B cell (primary cell): ENCODE measurements around the gene SLC35F3. TPM values are rescaled to one million over a fixed set of nuclear protein-coding genes. Genes with fewer than 3 reads are reported as not detected.

Experiments used
- ATAC-seq: fragments of 200-7000 bp; cut with Tn5 transposase; one replicate; pipeline ENCODE4 v1.10.0; 2021; ENCODE audit warnings: low read depth, mild to moderate bottlenecking, moderate number of reproducible peaks, moderate library complexity
- CTCF ChIA-PET: fragments of 350-600 bp; sonication (Branson Sonifier 250); formaldehyde crosslinking; loops from one replicate; lab custom pipeline; 2021; ENCODE audit warnings: antibody characterized with exemption, inconsistent platforms; lab: Charles Lee
- POLR2A ChIA-PET: fragments of 350-600 bp; sonication (Branson Sonifier 250); formaldehyde crosslinking; loops from one replicate; lab custom pipeline; 2021; ENCODE audit warnings: antibody characterized with exemption; lab: Charles Lee
- DNase-seq: peaks from one replicate; pipeline ENCODE4 v3.0.0; 2013
- H2AFZ ChIP-seq: 2 replicates; pipeline ENCODE4 v1.6.1; 2012; ENCODE audit warnings: mild to moderate bottlenecking, low read depth, low read length; ENCODE audit not compliant: insufficient read depth, poor library complexity, severe bottlenecking
- H3K27ac ChIP-seq, 2 donors: 1 replicate in 1 of 2; 2 replicates in 1 of 2; pipeline ENCODE4 v1.5.1; 2012 to 2013; ENCODE audit warnings: low read length in 2 of 2, mild to moderate bottlenecking in 2 of 2, moderate library complexity in 1 of 2
- H3K27me3 ChIP-seq, 4 experiments: fragments of 200-600 bp in 1 of 4; sonication (generic) in 1 of 4; replicated peaks in 1 of 4; 1 replicate in 2 of 4; 2 replicates in 2 of 4; pipeline versions ENCODE4 v1.6.1 to v1.7.0; 2013 to 2016; ENCODE audit warnings: low read length in 3 of 4, mild to moderate bottlenecking in 2 of 4, mixed read lengths in 1 of 4, moderate library complexity in 1 of 4; ENCODE audit not compliant: insufficient read depth in 4 of 4, control insufficient read depth in 3 of 4; ENCODE audit errors: control extremely low read depth in 1 of 4
- H3K36me3 ChIP-seq, 2 experiments: replicated peaks in 1 of 2; 1 replicate in 1 of 2; 2 replicates in 1 of 2; pipeline versions ENCODE4 v1.6.1 to v1.7.1; 2013; ENCODE audit warnings: low read length in 1 of 2; ENCODE audit not compliant: insufficient read depth in 2 of 2, control insufficient read depth in 1 of 2; ENCODE audit errors: control extremely low read depth in 1 of 2, extremely low read depth in 1 of 2
- H3K4me1 ChIP-seq, 2 donors: fragments of 200-600 bp in 1 of 2; sonication (generic) in 1 of 2; 1 replicate in 1 of 2; 2 replicates in 1 of 2; pipeline versions ENCODE4 v1.5.1 to v1.6.1; 2013 to 2017; ENCODE audit warnings: low read length in 2 of 2; ENCODE audit not compliant: control insufficient read depth in 2 of 2, insufficient read depth in 2 of 2
- H3K4me2 ChIP-seq: replicated peaks from 2 replicates; pipeline ENCODE3; 2012; ENCODE audit warnings: mild to moderate bottlenecking, low read depth, low read length; ENCODE audit not compliant: poor library complexity, severe bottlenecking
- H3K4me3 ChIP-seq, 5 experiments: fragments of 200-600 bp in 1 of 5; sonication (generic) in 1 of 5; 1 replicate in 3 of 5; 2 replicates in 2 of 5; pipeline versions ENCODE4 v1.5.1 to v1.7.0; 2011 to 2016; ENCODE audit warnings: low read length in 4 of 5, mild to moderate bottlenecking in 4 of 5, low read depth in 2 of 5, control low read depth in 1 of 5, moderate library complexity in 1 of 5; ENCODE audit not compliant: insufficient read depth in 1 of 5; ENCODE audit errors: control extremely low read depth in 1 of 5, extremely low read depth in 1 of 5
- H3K79me2 ChIP-seq: fragments of 200-600 bp; sonication (generic); one replicate; pipeline ENCODE4 v1.6.0; 2016; ENCODE audit warnings: low read length; ENCODE audit not compliant: control insufficient read depth, insufficient read depth
- H3K9ac ChIP-seq: fragments of 200-600 bp; sonication (generic); 2 replicates; pipeline ENCODE4 v1.6.1; 2017; ENCODE audit warnings: mild to moderate bottlenecking, low read length, moderate library complexity
- H3K9me3 ChIP-seq, 3 donors: one replicate each; pipeline versions ENCODE4 v1.6.1 to v1.7.1; 2013; ENCODE audit warnings: low read length in 2 of 3; ENCODE audit not compliant: control insufficient read depth in 2 of 3, insufficient read depth in 1 of 3; ENCODE audit errors: control extremely low read depth in 1 of 3
- H4K20me1 ChIP-seq: 2 replicates; pipeline ENCODE4 v1.6.0; 2012; ENCODE audit warnings: mild to moderate bottlenecking, low read length; ENCODE audit not compliant: insufficient read depth, control insufficient read depth, poor library complexity, severe bottlenecking
- H3K27ac Mint-ChIP-seq: one replicate; pipeline ENCODE4 v1.8.0; 2021; ENCODE audit warnings: mixed read lengths
- H3K27me3 Mint-ChIP-seq: one replicate; pipeline ENCODE4 v1.8.0; 2021; ENCODE audit warnings: mixed read lengths
- H3K4me1 Mint-ChIP-seq: one replicate; pipeline ENCODE4 v1.8.0; 2021; ENCODE audit warnings: mixed read lengths
- H3K4me3 Mint-ChIP-seq: one replicate; pipeline ENCODE4 v1.8.0; 2021; ENCODE audit warnings: mixed read lengths
- H3K9me3 Mint-ChIP-seq: one replicate; pipeline ENCODE4 v1.8.0; 2022; ENCODE audit warnings: mixed read lengths; ENCODE audit not compliant: insufficient read depth
- EZH2 ChIP-seq: IDR thresholded peaks from 2 replicates; pipeline ENCODE4 v1.6.1; 2012; ENCODE audit warnings: borderline replicate concordance, low read depth, mild to moderate bottlenecking, moderate library complexity, low read length; ENCODE audit not compliant: insufficient read depth, poor library complexity, severe bottlenecking
- WGBS: methylation state at CpG from one replicate; pipeline ENCODE4 v1.1.5; 2013; ENCODE audit warnings: missing lambda C conversion rate; ENCODE audit not compliant: insufficient coverage; 5-methylcytosine and 5-hydroxymethylcytosine counted together
- intact Hi-C: fragments of 100-400 bp; cut with micrococcal nuclease; formaldehyde crosslinking; loops from one replicate; pipeline ENCODE4 v1.10.0; 2022
- polyA plus RNA-seq: library from polyadenylated mRNA; depleted of rRNA; stranded (reverse); fragments of >200 nt; gene quantifications from 2 replicates; pipeline ENCODE4 v1.2.3, GENCODE V29; 2012
- total RNA-seq, 2 donors: library from RNA; stranded (reverse); fragments of 120-200 nt in 1 of 2; gene quantifications; 1 replicate in 1 of 2; 2 replicates in 1 of 2; pipeline versions ENCODE4 v1.2.3 to v1.2.4, GENCODE V29; 2013 to 2022
- TF ChIP-seq, protein P1 (sequence below): fragments of 200-600 bp; IDR thresholded peaks from one replicate; pipeline ENCODE4 v1.8.0; 2022; ENCODE audit warnings: antibody characterized with exemption, mild to moderate bottlenecking

SLC35F3 gene
- total and polyA plus RNA-seq, 2 donors (not counting 1 experiment from before 2014, with no cell fraction given) = not detected

GRCh38 chr1:233965856-233966255 is 61.4 kb downstream of the SLC35F3 start:
- Histone ChIP-seq H3K9me3 (no peaks in the 10 kb centered on the region), H3K27ac (no peak overlapping the region), H3K79me2 (no peaks in the 10 kb centered on the region), H4K20me1 (no peaks in the 10 kb centered on the region), H3K36me3 (no peaks in the 10 kb centered on the region), H3K4me3 (no peak overlapping the region), H3K4me2 (no peak overlapping the region), H3K9ac (no peak overlapping the region), H3K4me1 (no peaks in the 10 kb centered on the region), H2AFZ (no peak overlapping the region), H3K27me3 (no peaks in the 10 kb centered on the region)
- H3K9me3 Mint-ChIP-seq = peaks cover 5% of the 10 kb centered on the region
- H3K4me1 Mint-ChIP-seq = no peaks in the 10 kb centered on the region
- peaks cover 6% of the 10 kb centered on the region for H3K27me3 Mint-ChIP-seq
- DNase-seq (no peak), ATAC-seq (no peak)
- H3K4me3 Mint-ChIP-seq = no peak overlapping the region
- POLR2A ChIA-PET = no interaction called here
- no peak overlapping the region for H3K27ac Mint-ChIP-seq
- intact Hi-C loops = no loop called here
- no peak for TF ChIP-seq EZH2
- TF ChIP-seq, protein P1, sequence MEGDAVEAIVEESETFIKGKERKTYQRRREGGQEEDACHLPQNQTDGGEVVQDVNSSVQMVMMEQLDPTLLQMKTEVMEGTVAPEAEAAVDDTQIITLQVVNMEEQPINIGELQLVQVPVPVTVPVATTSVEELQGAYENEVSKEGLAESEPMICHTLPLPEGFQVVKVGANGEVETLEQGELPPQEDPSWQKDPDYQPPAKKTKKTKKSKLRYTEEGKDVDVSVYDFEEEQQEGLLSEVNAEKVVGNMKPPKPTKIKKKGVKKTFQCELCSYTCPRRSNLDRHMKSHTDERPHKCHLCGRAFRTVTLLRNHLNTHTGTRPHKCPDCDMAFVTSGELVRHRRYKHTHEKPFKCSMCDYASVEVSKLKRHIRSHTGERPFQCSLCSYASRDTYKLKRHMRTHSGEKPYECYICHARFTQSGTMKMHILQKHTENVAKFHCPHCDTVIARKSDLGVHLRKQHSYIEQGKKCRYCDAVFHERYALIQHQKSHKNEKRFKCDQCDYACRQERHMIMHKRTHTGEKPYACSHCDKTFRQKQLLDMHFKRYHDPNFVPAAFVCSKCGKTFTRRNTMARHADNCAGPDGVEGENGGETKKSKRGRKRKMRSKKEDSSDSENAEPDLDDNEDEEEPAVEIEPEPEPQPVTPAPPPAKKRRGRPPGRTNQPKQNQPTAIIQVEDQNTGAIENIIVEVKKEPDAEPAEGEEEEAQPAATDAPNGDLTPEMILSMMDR = no peak
- CTCF ChIA-PET = no interaction called here

- Histone ChIP-seq H3K4me1 (no peaks in the 10 kb centered on the region), H3K27me3 (no peaks in the 10 kb centered on the region), H3K4me3 (no peak overlapping the region), H3K9me3 (no peaks in the 10 kb centered on the region), H2AFZ (no peak overlapping the region), H3K79me2 (no peaks in the 10 kb centered on the region), H3K4me2 (no peak overlapping the region), H3K36me3 (no peaks in the 10 kb centered on the region), H4K20me1 (no peaks in the 10 kb centered on the region), H3K9ac (no peak overlapping the region), H3K27ac (no peak overlapping the region)
- intact Hi-C loops = no loop called here
- DNase-seq (no peak), ATAC-seq (no peak)
- Mint-ChIP-seq H3K9me3 (no peaks in the 10 kb centered on the region), H3K27me3 (peaks cover 4% of the 10 kb centered on the region), H3K4me1 (no peaks in the 10 kb centered on the region), H3K4me3 (no peak overlapping the region), H3K27ac (no peak overlapping the region)
- CTCF ChIA-PET = no interaction called here
- POLR2A ChIA-PET = no interaction called here
- TF ChIP-seq, protein P1 = no peak
- no peak for TF ChIP-seq EZH2
- 89% methylated on average over 5 of the region's 7 CpGs for WGBS
These were observed 67.3 kb downstream of the SLC35F3 start for GRCh38 chr1:233971753-233972152.
